COLO668 (cell line): ENCODE data around the gene THSD4.

Experiments
- DNase-seq: peaks from one replicate; lab custom pipeline; 2025; ENCODE audit not compliant: unreplicated experiment; lab: John Stamatoyannopoulos, UW

The THSD4 gene

DNA sequence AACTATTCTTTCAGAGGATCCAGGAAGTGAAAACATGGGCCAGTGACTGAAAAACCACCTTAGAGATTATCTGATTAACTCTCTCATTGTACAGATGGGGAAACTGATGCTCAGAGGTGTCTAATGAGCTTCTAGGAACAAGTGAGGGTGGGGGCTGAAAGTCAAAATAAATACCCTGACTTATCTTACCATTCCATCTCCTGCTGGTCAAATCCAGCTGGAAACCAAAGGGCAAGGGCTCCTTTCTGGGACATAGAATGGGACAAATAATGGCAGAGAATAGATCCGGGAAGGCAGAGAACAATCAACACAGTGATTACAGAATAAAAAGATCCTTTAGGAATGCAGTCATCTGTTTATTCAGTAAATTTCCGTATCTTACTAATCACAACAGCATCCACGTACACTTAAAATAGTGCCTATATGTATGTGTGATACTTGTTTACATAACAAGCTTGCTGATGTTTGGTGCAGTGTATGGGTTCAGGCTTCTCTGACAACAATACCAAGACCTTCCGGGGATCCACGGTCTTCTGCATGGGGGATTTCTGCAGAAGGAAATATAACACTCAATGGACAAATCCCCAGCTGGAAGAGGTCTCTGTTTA, 173.2 kb downstream of the THSD4 start:
- DNase-seq: no peak

- no peak for DNase-seq
Observed at GRCh38 chr15:71290002-71290401, 174.7 kb downstream of the THSD4 start.

DNA sequence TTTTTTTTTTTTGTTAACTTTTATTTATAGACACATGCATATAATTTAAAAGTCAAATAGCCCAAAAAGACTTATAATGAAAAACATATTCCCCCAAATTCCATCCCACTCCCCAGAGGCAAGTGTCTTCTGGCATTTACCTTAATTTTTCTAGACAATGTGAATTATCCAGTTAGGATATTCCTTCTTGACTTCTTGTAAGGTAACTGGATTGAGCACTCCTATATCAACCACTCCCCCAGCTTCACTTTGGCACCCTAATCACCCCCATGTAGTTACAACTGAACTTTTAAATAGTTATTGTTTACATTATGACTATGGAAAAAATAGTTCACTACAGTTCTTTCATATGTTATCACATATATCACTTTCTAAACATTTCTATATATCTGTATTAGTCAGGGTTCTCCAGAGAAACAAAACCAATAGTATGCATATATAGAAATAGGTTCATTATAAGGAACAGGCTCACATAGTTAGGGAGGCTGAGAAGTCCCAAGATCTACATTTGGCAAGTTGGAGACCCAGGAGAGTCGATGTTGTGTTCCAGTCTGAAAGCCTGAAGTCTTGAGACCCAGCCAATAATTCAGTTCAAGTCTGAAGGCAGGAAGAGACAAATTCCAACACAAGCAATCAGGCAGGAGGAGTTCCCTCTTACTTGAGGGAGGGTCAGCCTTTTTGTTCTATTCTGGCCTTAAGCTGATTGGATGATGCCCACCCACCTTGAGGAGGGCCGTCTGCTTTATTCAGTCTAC, 175.8 kb downstream of the THSD4 start:
- DNase-seq: no peak

- no peak for DNase-seq
Observed at GRCh38 chr15:71291723-71292122, 176.5 kb downstream of the THSD4 start.

DNA sequence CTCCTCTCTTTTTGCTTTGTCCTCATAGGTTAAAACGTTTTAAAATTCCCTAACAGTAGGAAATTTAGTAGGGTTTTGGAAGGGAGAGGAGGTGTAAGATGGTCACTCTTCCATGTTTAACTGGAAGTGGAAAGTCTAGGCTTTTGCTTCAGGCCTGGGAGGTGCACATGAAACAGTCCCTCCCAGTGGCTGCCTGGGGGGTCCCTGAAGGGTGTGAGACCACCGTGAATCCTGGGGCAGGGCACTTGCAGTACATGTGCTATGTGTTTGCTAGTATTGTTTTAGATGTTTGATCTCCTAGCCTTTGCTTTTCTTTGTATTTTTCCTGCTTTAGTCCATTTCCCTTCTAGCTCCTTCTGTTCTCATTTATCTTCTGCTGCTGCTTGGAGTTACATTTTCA, 178.5 kb downstream of the THSD4 start:
- no peak for DNase-seq

DNA sequence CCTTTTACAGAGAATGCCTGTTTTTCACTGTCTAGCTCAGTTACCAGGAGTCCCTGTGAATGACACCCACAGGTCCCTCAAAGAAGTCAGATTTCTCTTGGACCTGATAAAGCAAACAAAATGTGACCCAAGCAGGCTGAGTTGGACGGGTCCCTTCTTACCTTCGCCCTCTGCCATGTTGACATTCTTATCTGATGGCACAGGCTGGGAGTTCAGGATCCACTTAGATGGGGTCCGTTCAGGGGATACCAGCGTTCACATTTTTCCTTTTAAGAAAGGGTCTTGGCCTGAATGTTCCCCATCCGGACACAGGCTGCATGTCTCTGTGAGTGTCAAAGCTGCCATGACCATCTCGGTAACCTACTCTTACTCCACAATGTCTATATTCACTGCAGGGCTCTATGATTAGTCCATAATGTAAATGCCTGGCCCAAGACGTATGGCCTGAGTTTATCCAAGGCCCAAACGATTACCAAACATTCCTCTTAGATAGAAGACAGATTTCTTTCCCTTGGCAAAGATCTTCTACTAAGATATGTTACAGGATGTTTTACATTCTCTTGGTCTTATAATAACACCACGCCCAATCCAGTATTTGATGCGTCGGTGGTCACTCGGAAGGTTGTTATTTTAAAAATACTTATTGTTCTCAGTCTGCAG, 179.1 kb downstream of the THSD4 start:
- no peak for DNase-seq

DNA sequence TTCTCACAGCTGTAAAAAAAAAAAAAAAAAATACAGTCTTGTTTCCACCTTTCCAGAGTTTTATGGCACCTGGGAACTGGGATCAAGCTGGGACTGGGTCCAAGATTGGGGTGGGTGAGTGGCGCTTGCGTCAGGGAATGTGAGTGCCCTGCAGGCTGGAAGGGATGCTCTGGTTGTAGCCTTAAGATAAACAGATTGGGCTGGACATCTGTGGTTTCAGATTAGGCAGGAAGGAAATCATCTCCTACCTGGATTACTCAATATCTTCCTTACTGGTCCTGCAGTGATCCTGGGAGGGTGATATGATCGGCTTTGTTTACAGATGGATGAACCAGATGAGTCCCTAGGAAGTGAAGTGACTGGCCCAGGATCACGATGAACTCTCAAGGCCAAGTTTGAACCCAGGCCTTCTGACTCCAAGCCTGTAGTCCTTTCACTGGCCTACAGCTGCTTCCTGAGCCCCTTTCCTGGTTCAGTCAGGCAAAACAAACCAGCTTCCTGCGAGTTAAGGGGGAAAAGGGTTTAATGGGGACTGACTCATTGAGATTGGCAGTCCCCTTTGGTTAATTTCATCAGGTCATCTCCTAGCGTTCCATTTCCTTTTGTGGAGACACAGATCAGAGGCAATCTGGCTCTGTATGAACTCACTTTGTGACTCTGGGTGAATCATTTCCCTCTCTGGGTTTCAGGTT, 179.8 kb downstream of the THSD4 start:
- DNase-seq: no peak

DNA sequence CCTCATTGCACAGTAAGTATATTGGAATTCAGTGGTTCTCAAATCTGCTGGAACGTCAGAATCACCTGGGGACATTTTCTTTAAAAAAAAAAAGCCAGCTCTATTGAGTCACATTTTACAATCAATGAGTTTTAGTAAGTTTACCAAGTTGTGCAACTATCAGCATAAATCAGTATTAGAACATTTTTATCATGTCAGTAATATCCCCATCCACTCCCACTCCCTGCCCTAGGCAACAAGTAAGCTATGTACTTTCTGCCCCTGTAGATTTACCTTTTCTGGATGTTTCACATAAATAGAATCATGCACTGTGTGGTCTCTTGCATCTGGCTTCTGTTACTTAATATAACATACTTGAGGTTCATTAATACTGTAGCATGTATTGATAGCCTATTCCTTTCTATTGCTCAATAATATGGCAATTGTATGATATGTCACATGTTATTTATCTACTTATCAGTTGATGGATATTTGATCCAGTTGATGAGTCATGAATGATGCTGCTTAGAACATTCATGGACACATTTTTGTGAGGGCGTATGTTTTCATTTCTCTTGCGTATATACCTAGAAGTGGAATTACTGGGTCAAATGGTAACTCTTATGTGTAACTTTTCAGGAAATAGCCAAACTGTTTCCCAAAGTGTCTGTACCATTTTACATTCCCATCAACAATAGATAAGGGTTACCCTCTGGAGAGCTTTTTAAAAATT, 180.5 kb downstream of the THSD4 start:
- DNase-seq: no peak

GRCh38 chr15:71296315-71296679, 181.0 kb downstream of the THSD4 start:
- DNase-seq: no peak

- no peak for DNase-seq
Observed at GRCh38 chr15:71301958-71302621, 186.8 kb downstream of the THSD4 start.

DNA sequence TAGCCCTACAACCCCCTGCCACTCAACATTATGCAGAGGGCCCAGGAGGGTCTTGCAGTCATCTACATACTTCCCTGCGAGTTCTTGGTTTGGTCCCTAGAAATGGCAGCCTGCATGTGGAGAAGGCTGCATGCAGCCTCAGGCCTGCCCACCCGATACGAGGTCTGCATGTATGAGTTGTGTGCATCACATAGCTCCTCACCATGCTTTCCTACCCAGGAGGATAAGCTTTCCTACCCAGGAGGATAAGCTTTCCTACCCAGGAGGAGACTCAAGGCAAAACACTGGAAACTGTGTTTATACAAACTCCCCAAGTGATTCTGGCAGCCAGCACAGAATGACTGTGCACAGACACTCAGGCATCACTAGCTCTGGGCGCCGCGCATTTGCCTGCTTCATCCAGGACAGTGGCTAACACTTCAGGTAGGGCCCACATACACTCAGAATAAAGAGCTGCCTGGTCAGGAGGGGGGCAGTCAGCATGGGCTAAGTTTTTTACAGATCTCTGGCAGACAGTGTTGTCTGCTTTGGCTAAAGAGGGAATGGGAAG, 187.7 kb downstream of the THSD4 start:
- no peak for DNase-seq

DNA sequence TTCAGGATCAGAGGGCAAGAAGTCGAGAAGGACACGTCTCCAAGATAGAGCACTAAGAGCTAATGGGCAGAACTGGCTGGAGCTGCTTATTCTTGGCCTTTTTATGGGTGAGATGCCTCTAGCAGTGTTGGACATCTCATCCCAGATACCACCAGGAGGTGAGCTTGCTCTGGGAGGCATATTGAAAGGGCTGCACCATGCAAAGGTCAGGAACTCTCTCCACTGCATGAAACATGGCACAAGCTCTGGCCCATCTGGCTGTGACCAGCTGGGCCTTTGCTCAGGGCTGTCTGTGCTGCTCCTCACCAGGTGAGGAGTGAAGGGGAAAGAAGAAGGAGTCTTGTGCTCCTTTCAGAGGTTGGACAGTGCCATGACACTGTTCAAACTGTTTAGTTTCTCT, 188.7 kb downstream of the THSD4 start:
- no peak for DNase-seq

DNA sequence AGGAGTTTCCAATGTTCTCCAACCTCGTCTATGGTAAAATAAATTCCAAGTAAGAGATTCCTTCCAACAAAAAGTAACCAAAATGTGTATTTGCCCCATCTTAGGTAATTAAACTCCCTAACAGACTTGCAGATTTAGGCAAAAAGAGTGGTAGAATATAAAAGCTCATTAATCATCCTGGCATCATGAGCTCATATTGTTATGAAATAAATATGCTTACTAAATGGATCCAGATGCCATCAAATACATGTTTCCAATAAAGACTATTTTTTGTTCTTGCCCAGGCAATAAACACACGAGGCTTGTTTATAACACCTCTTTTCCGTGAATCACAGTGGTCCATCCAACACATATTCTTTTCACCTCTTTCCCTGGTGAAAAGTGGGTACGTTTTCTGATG, 189.4 kb downstream of the THSD4 start:
- no peak for DNase-seq

- DNase-seq: no peak
Observed at GRCh38 chr15:71306538-71306937, 191.3 kb downstream of the THSD4 start.

DNA sequence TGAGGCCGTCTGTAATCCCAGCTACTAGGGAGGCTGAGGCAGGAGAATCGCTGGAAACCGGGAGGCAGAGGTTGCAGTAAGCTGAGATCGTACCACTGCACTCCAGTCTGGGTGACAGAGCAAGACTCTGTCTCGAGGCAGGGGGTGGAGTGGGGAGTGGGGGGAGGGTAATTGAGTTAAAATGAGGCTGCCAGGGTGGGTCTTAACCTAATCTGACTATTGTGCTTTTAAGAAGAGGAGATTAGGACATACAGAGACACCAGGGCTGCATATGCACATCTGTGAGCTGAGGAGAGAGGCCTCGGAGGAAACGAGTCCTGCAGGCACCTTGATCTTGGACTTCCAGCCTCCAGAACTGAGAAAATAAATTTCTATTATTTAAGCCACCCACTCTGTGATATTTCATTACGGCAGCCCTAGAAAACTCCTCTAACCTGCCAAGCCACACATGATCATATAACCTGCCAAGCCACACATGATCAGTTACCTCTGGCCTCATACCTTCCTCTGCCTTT, 197.0 kb downstream of the THSD4 start:
- DNase-seq: no peak

- no peak for DNase-seq
Observed at GRCh38 chr15:71312731-71313460, 197.6 kb downstream of the THSD4 start.

DNA sequence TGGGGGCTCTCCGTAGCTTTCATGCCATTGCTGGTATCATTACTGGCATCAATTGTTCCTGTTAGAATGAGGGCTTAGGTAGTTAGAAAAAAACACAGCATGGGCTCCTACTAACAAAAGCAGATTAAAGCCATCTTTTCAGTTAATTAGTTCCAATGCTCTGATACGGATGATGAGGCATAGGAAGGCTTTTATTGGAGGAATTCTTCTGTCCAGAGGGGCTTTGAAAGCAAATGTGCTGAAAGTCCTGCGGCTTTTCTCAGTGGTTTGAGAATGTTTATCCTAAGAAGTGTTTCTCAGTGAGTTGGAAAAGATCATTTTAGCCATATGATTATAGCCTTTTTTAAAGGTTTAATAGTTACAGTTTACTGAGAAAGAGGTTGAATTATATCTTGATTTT, 198.5 kb downstream of the THSD4 start:
- DNase-seq: no peak

DNA sequence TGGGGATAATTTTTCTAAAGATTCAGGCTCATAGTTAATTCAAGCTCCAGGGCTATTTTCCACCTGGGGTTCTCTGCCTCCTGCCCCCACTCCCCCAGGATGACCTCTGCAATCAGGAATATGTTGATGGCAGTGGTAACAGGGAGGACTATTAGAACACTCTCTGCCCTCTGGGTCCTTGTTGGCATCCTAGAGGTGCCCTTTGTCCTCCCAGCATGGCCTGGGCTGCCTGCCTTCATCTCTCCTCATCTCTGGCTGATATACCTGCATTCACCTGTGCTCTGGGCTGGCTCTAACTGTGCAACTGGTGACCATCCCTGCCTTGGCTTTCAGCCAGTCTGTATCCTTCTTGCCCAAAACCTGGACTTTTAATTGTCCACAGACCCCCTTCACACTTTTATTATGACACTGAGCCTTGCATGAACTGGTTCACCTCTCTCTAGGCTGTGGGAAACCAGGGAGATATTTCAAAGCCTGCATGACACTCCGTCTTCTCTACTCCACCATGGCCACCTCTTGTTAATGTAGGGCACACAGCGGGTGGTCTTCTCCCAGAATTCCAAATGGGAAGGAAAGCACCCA, 199.8 kb downstream of the THSD4 start:
- no peak for DNase-seq

DNA sequence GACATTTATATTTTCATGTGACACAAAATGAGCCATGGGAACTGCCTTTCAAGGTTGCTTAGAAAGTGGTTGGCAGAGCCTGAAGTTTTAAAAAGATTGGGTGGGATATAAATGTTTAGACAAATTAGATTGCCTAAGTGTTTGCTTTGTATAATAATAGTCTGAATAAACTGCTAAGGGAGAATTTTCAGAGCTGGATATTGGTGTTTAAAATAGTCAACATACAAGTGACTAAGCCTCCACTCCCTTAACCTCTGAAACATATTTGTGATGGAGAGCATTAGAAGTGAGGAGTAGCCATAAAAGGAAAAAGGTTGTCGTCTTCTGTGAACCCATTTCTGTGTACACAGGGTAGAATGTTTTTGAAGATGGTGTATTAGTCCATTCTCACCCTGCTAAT, 201.6 kb downstream of the THSD4 start:
- no peak for DNase-seq
